ENCODE results near the gene OSTN. TPM values are rescaled to one million over a fixed set of nuclear protein-coding genes. Genes with fewer than 3 reads are reported as not detected.

OSTN gene
- polyA plus RNA-seq, 1 of the 3 experiments (the other 2 are of a cell fraction) = 0.02 TPM

- Histone ChIP-seq H3K4me1 (ENCODE audit: control insufficient read depth in 1 of 2, insufficient read depth in 2 of 2, low read depth in 1 of 2, low read length in 1 of 2) (peaks cover 0 to 11% of the 10 kb centered on the region in 2 experiments; a peak in 2 of 4 replicates), H3K4me3 (ENCODE audit: low read depth in 2 of 2, low read length in 1 of 2) (no peak overlapping the region), H3K4me2 (no peak overlapping the region; the same call in 1 of the 2 replicates), H3K27ac (ENCODE audit: low read depth in 2 of 2, low read length in 1 of 2) (peak overlapping the region in 1 of 2 experiments; percentile 1; a peak in 1 of 4 replicates), H3K9ac (no peak overlapping the region), H3K9me2 (no peaks in the 10 kb centered on the region), H3F3A (replicated peaks; ENCODE audit: insufficient read depth) (peaks cover 6% of the 10 kb centered on the region), H3K27me3 (ENCODE audit: insufficient read depth) (no peaks in the 10 kb centered on the region), H3K36me3 (replicated peaks in 1 of 2; ENCODE audit: control insufficient read depth in 1 of 2, insufficient read depth in 2 of 2, low read length in 1 of 2) (no peaks in the 10 kb centered on the region), H2AFZ (ENCODE audit: low read depth) (no peak overlapping the region), H4K20me1 (ENCODE audit: insufficient read depth) (no peaks in the 10 kb centered on the region), H3K79me2 (ENCODE audit: insufficient read depth) (no peaks in the 10 kb centered on the region), H3K9me3 (0 out of 2 replicates have a peak, but pooled peaks cover 5% of the 10 kb centered on the region)
- POLR2A ChIA-PET = no interaction called here
- CTCF ChIA-PET = no interaction called here
- no peak for DNase-seq
- WGBS (ENCODE audit: low lambda C conversion rate) = 16% methylated on average over 4 of the region's 4 CpGs
- TF ChIP-seq TCF12 (IDR thresholded peaks at IDR 0.05) (no peak), CHD2 (IDR thresholded peaks at IDR 0.05; ENCODE audit: low read length, partially characterized antibody) (no peak), EP300 (IDR thresholded peaks at IDR 0.05; ENCODE audit: borderline replicate concordance in 1 of 2, low read depth in 1 of 2, low read length in 1 of 2) (no peak)
- TF ChIP-seq, protein P1, sequence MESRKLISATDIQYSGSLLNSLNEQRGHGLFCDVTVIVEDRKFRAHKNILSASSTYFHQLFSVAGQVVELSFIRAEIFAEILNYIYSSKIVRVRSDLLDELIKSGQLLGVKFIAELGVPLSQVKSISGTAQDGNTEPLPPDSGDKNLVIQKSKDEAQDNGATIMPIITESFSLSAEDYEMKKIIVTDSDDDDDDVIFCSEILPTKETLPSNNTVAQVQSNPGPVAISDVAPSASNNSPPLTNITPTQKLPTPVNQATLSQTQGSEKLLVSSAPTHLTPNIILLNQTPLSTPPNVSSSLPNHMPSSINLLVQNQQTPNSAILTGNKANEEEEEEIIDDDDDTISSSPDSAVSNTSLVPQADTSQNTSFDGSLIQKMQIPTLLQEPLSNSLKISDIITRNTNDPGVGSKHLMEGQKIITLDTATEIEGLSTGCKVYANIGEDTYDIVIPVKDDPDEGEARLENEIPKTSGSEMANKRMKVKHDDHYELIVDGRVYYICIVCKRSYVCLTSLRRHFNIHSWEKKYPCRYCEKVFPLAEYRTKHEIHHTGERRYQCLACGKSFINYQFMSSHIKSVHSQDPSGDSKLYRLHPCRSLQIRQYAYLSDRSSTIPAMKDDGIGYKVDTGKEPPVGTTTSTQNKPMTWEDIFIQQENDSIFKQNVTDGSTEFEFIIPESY (IDR thresholded peaks at IDR 0.05; ENCODE audit: borderline replicate concordance, low read depth) = no peak
Measured at GRCh38 chr3:191282251-191283185, 83.5 kb downstream of the OSTN start.

- Histone ChIP-seq H2AFZ (ENCODE audit: low read depth) (no peak overlapping the region), H4K20me1 (ENCODE audit: insufficient read depth) (no peaks in the 10 kb centered on the region), H3K36me3 (replicated peaks in 1 of 2; ENCODE audit: control insufficient read depth in 1 of 2, insufficient read depth in 2 of 2, low read length in 1 of 2) (no peaks in the 10 kb centered on the region), H3K4me3 (ENCODE audit: low read depth in 2 of 2, low read length in 1 of 2) (no peak overlapping the region), H3K27me3 (ENCODE audit: insufficient read depth) (no peaks in the 10 kb centered on the region), H3K4me2 (no peak overlapping the region), H3K79me2 (ENCODE audit: insufficient read depth) (no peaks in the 10 kb centered on the region), H3K9ac (no peak overlapping the region), H3K9me3 (0 out of 2 replicates have a peak, but pooled peaks cover 5% of the 10 kb centered on the region), H3K4me1 (ENCODE audit: control insufficient read depth in 1 of 2, insufficient read depth in 2 of 2, low read depth in 1 of 2, low read length in 1 of 2) (peaks cover 0 to 11% of the 10 kb centered on the region in 2 experiments; a peak in 2 of 4 replicates), H3F3A (replicated peaks; ENCODE audit: insufficient read depth) (peaks cover 9% of the 10 kb centered on the region), H3K27ac (ENCODE audit: low read depth in 2 of 2, low read length in 1 of 2) (no peak overlapping the region; a peak in 1 of 4 replicates), H3K9me2 (no peaks in the 10 kb centered on the region)
- WGBS (ENCODE audit: low lambda C conversion rate) = 62% methylated on average over 2 of the region's 2 CpGs
- no peak for DNase-seq
- CTCF ChIA-PET = interaction anchor here (0.9 kb wide), 1 partner anchor 11 kb away, joined by 3 read pairs; no protein-coding TSS in a partner anchor
- POLR2A ChIA-PET = no interaction called here
- TF ChIP-seq USF1 (IDR thresholded peaks at IDR 0.05; ENCODE audit: borderline replicate concordance, low read depth) (no peak), REST (IDR thresholded peaks at IDR 0.05; ENCODE audit: low read depth, low read length) (no peak), TCF12 (IDR thresholded peaks at IDR 0.05) (no peak), RCOR1 (IDR thresholded peaks at IDR 0.05; ENCODE audit: low read length) (no peak), TAF1 (IDR thresholded peaks at IDR 0.05; ENCODE audit: borderline replicate concordance, low read depth, low read length) (no peak), JUND (IDR thresholded peaks at IDR 0.05) (no peak), CTCF (IDR thresholded peaks at IDR 0.05) (no peak), USF2 (IDR thresholded peaks at IDR 0.05; ENCODE audit: borderline replicate concordance, low read depth, low read length) (no peak), NRF1 (IDR thresholded peaks at IDR 0.05; ENCODE audit: low read depth, low read length) (no peak), NFIC (IDR thresholded peaks at IDR 0.05; ENCODE audit: borderline replicate concordance) (no peak)
Measured at GRCh38 chr3:191283400-191283799, 84.4 kb downstream of the OSTN start.
